ENCODE data around the gene LPIN2. TPM values are rescaled to one million over a fixed set of nuclear protein-coding genes. Genes with fewer than 3 reads are reported as not detected.

Gene LPIN2
- total and polyA plus RNA-seq, 2 experiments from 2014 or later: 9.0 to 10.8 TPM

DNA sequence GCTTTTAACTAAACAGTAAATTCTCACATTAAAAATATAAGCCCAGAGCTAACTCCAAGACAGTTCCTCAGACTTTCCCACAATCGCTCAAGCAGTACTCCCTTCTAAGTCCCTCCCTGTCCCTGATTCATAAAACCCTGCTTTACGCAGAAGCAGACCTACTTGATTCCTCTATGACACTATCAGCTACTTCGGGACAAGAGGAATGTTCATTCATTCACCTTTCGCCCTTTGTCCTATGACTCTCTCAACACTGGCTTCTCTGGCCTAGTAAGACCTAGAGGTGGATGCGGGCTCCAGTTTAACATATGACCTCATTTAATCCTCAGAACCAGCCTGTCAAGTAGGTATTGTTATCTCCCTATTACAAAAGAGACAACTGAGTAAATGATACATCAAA lies 10.2 kb downstream of the LPIN2 start (continued):
- TF ChIP-seq, protein P1, sequence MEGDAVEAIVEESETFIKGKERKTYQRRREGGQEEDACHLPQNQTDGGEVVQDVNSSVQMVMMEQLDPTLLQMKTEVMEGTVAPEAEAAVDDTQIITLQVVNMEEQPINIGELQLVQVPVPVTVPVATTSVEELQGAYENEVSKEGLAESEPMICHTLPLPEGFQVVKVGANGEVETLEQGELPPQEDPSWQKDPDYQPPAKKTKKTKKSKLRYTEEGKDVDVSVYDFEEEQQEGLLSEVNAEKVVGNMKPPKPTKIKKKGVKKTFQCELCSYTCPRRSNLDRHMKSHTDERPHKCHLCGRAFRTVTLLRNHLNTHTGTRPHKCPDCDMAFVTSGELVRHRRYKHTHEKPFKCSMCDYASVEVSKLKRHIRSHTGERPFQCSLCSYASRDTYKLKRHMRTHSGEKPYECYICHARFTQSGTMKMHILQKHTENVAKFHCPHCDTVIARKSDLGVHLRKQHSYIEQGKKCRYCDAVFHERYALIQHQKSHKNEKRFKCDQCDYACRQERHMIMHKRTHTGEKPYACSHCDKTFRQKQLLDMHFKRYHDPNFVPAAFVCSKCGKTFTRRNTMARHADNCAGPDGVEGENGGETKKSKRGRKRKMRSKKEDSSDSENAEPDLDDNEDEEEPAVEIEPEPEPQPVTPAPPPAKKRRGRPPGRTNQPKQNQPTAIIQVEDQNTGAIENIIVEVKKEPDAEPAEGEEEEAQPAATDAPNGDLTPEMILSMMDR (conservative IDR thresholded peaks at IDR 0.05; ENCODE audit: low read depth in 2 of 2): no peak

- H3K4me3 ChIP-seq: no peak overlapping the region
- Mint-ChIP-seq H3K4me3 (no peak overlapping the region; the same call in 2 of the 3 replicates), H3K27ac (peak overlapping the region; percentile 92), H3K4me1 (peaks cover 48% of the 10 kb centered on the region), H3K27me3 (ENCODE audit: insufficient read depth, low read depth, poor library complexity) (no peaks in the 10 kb centered on the region), H3K9me3 (peaks cover 11% of the 10 kb centered on the region; the same call in 2 of the 3 replicates), H3K36me3 (ENCODE audit: low read depth) (peaks cover 34% of the 10 kb centered on the region)
- peak overlapping the region; percentile 75 for H3K27ac ChIP-seq (ENCODE audit: low read depth)
- DNase-seq (ENCODE audit: low spot score) (no peak), ATAC-seq (no peak)
- no peaks in the 10 kb centered on the region; the same call in 1 of the 2 replicates for H4K20me1 ChIP-seq (replicated peaks; ENCODE audit: insufficient read depth)
- no peaks in the 10 kb centered on the region for H3F3A ChIP-seq (replicated peaks; ENCODE audit: low read depth)
- no peaks in the 10 kb centered on the region for H3K9me2 ChIP-seq (ENCODE audit: insufficient read depth)
- peaks cover 22% of the 10 kb centered on the region for H3K4me1 ChIP-seq (ENCODE audit: insufficient read depth)
- peak overlapping the region; percentile 42; the same call in 1 of the 2 replicates for H3K4me2 ChIP-seq
- no peak overlapping the region for H2AFZ ChIP-seq
- no peaks in the 10 kb centered on the region; the same call in 1 of the 2 replicates for H3K36me3 ChIP-seq (ENCODE audit: insufficient read depth)
- no peaks in the 10 kb centered on the region for H3K27me3 ChIP-seq (ENCODE audit: insufficient read depth)
- peaks cover 69% of the 10 kb centered on the region for H3K79me2 ChIP-seq (replicated peaks; ENCODE audit: insufficient read depth)
- TF ChIP-seq, protein P2, sequence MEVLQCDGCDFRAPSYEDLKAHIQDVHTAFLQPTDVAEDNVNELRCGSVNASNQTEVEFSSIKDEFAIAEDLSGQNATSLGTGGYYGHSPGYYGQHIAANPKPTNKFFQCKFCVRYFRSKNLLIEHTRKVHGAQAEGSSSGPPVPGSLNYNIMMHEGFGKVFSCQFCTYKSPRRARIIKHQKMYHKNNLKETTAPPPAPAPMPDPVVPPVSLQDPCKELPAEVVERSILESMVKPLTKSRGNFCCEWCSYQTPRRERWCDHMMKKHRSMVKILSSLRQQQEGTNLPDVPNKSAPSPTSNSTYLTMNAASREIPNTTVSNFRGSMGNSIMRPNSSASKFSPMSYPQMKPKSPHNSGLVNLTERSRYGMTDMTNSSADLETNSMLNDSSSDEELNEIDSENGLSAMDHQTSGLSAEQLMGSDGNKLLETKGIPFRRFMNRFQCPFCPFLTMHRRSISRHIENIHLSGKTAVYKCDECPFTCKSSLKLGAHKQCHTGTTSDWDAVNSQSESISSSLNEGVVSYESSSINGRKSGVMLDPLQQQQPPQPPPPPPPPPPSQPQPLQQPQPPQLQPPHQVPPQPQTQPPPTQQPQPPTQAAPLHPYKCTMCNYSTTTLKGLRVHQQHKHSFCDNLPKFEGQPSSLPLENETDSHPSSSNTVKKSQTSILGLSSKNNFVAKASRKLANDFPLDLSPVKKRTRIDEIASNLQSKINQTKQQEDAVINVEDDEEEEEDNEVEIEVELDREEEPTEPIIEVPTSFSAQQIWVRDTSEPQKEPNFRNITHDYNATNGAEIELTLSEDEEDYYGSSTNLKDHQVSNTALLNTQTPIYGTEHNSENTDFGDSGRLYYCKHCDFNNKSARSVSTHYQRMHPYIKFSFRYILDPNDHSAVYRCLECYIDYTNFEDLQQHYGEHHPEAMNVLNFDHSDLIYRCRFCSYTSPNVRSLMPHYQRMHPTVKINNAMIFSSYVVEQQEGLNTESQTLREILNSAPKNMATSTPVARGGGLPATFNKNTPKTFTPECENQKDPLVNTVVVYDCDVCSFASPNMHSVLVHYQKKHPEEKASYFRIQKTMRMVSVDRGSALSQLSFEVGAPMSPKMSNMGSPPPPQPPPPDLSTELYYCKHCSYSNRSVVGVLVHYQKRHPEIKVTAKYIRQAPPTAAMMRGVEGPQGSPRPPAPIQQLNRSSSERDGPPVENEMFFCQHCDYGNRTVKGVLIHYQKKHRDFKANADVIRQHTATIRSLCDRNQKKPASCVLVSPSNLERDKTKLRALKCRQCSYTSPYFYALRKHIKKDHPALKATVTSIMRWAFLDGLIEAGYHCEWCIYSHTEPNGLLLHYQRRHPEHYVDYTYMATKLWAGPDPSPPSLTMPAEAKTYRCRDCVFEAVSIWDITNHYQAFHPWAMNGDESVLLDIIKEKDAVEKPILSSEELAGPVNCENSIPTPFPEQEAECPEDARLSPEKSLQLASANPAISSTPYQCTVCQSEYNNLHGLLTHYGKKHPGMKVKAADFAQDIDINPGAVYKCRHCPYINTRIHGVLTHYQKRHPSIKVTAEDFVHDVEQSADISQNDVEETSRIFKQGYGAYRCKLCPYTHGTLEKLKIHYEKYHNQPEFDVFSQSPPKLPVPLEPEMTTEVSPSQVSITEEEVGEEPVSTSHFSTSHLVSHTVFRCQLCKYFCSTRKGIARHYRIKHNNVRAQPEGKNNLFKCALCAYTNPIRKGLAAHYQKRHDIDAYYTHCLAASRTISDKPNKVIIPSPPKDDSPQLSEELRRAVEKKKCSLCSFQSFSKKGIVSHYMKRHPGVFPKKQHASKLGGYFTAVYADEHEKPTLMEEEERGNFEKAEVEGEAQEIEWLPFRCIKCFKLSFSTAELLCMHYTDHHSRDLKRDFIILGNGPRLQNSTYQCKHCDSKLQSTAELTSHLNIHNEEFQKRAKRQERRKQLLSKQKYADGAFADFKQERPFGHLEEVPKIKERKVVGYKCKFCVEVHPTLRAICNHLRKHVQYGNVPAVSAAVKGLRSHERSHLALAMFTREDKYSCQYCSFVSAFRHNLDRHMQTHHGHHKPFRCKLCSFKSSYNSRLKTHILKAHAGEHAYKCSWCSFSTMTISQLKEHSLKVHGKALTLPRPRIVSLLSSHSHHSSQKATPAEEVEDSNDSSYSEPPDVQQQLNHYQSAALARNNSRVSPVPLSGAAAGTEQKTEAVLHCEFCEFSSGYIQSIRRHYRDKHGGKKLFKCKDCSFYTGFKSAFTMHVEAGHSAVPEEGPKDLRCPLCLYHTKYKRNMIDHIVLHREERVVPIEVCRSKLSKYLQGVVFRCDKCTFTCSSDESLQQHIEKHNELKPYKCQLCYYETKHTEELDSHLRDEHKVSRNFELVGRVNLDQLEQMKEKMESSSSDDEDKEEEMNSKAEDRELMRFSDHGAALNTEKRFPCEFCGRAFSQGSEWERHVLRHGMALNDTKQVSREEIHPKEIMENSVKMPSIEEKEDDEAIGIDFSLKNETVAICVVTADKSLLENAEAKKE (CRISPR knock-in tag; IDR thresholded peaks at IDR 0.05): no peak
- TF ChIP-seq CREB1 (CRISPR knock-in tag; IDR thresholded peaks at IDR 0.05; ENCODE audit: low read depth) (no peak), POLR2AphosphoS5 (IDR thresholded peaks at IDR 0.05; ENCODE audit: low read depth) (no peak), NANOG (IDR thresholded peaks at IDR 0.05; ENCODE audit: borderline replicate concordance) (no peak), STAT1 (IDR thresholded peaks at IDR 0.05; ENCODE audit: unreplicated experiment) (no peak), JUNB (IDR thresholded peaks at IDR 0.05; ENCODE audit: unreplicated experiment) (no peak)
- TF ChIP-seq, protein P3, sequence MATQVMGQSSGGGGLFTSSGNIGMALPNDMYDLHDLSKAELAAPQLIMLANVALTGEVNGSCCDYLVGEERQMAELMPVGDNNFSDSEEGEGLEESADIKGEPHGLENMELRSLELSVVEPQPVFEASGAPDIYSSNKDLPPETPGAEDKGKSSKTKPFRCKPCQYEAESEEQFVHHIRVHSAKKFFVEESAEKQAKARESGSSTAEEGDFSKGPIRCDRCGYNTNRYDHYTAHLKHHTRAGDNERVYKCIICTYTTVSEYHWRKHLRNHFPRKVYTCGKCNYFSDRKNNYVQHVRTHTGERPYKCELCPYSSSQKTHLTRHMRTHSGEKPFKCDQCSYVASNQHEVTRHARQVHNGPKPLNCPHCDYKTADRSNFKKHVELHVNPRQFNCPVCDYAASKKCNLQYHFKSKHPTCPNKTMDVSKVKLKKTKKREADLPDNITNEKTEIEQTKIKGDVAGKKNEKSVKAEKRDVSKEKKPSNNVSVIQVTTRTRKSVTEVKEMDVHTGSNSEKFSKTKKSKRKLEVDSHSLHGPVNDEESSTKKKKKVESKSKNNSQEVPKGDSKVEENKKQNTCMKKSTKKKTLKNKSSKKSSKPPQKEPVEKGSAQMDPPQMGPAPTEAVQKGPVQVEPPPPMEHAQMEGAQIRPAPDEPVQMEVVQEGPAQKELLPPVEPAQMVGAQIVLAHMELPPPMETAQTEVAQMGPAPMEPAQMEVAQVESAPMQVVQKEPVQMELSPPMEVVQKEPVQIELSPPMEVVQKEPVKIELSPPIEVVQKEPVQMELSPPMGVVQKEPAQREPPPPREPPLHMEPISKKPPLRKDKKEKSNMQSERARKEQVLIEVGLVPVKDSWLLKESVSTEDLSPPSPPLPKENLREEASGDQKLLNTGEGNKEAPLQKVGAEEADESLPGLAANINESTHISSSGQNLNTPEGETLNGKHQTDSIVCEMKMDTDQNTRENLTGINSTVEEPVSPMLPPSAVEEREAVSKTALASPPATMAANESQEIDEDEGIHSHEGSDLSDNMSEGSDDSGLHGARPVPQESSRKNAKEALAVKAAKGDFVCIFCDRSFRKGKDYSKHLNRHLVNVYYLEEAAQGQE (IDR thresholded peaks at IDR 0.05; ENCODE audit: unreplicated experiment): no peak
- TF ChIP-seq, protein P4, sequence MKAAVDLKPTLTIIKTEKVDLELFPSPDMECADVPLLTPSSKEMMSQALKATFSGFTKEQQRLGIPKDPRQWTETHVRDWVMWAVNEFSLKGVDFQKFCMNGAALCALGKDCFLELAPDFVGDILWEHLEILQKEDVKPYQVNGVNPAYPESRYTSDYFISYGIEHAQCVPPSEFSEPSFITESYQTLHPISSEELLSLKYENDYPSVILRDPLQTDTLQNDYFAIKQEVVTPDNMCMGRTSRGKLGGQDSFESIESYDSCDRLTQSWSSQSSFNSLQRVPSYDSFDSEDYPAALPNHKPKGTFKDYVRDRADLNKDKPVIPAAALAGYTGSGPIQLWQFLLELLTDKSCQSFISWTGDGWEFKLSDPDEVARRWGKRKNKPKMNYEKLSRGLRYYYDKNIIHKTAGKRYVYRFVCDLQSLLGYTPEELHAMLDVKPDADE (IDR thresholded peaks at IDR 0.05): no peak
- TF ChIP-seq, protein P1 (conservative IDR thresholded peaks at IDR 0.05; ENCODE audit: low read depth in 2 of 2): no peak
These were observed 14.3 kb downstream of the LPIN2 start for GRCh38 chr18:2998644-2999043.
